Skeletal muscle tissue (tissue), 4 donors: ENCODE measurements around the gene PDGFB. TPM values are rescaled to one million over a fixed set of nuclear protein-coding genes. Genes with fewer than 3 reads are reported as not detected.
"Not testable (repeated sequence)": the region's sequence is repeated elsewhere in the genome, so short reads cannot be mapped to it uniquely, and the experiment has no call there.

Source experiments
- H3K27ac ChIP-seq: one replicate; pipeline ENCODE4 v1.7.0; 2013; ENCODE audit warnings: mild to moderate bottlenecking, low read depth, low read length, inconsistent platforms
- H3K27me3 ChIP-seq, 3 donors: one replicate each; pipeline ENCODE4 v1.7.0; 2013; ENCODE audit warnings: low read length in 3 of 3; ENCODE audit not compliant: control insufficient read depth in 3 of 3, insufficient read depth in 3 of 3
- H3K36me3 ChIP-seq, 3 donors: one replicate each; pipeline ENCODE4 v1.7.0; 2013; ENCODE audit warnings: low read length in 3 of 3; ENCODE audit not compliant: control insufficient read depth in 3 of 3, insufficient read depth in 3 of 3
- H3K4me1 ChIP-seq, 3 donors: one replicate each; pipeline ENCODE4 v1.7.0; 2013; ENCODE audit warnings: low read length in 3 of 3, mild to moderate bottlenecking in 3 of 3; ENCODE audit not compliant: control insufficient read depth in 3 of 3, insufficient read depth in 3 of 3
- H3K4me3 ChIP-seq, 3 donors: one replicate each; pipeline ENCODE4 v1.7.0; 2013; ENCODE audit warnings: low read length in 3 of 3
- H3K9ac ChIP-seq, 3 donors: one replicate each; pipeline ENCODE4 v1.7.0; 2013; ENCODE audit warnings: low read length in 3 of 3, mild to moderate bottlenecking in 3 of 3, moderate library complexity in 2 of 3, low read depth in 1 of 3
- H3K9me3 ChIP-seq, 3 donors: one replicate each; pipeline ENCODE4 v1.7.0; 2013; ENCODE audit warnings: low read length in 3 of 3; ENCODE audit not compliant: control insufficient read depth in 3 of 3
- total RNA-seq: library from RNA; depleted of rRNA; stranded (reverse); fragments of >200 nt; gene quantifications from one replicate; pipeline ENCODE4 v1.2.3, GENCODE V29; 2014
- donor health status: Osteomylitis.

PDGFB gene
- total RNA-seq, 1 donor from 2014 or later: 8.9 TPM

DNA sequence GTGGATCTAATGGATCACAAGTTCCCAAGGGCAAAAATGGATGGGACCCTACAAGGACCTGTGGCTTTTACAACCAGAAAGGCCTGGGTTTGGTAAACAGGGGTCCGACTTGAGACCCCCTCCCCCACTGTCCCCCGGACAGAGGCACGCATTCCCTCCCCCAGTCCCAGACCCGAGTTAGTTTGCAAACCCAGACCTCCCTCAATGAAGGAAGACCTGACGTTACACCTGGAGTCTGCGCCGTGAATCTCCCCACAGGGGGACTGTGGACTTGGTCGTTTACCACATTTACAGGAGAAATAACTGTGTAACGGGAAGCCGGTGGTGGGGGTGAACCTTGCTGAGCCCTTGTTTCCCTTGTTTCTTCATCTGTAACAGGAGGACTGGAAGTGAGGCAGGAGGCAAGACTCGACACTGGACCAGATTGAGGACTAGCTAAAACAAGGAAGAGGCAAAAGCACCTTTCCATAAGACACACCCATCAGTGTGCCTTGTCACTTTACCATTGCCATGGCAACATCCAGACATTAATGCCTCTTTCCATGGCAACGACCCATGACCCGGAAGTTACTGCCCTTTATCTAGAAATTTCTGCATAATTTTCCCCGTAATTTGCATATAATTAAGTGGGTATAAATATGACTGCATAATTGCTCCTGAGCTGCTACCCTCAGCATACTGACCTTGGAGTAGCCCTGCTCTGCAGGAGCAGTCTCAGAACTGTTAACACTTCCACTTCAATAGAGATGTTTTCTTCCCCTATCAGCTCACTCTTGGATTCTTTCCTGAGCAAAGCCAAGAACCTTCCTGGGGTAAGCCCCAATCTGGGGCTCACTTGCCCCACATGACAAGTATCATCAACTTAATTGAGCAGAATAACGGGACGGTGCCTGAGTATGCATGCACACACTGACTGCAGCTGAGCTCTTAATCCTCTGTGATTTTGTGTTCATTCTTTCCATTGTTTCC is 25.4 kb downstream of the PDGFB start:
- no peak overlapping the region for H3K4me3 ChIP-seq

DNA sequence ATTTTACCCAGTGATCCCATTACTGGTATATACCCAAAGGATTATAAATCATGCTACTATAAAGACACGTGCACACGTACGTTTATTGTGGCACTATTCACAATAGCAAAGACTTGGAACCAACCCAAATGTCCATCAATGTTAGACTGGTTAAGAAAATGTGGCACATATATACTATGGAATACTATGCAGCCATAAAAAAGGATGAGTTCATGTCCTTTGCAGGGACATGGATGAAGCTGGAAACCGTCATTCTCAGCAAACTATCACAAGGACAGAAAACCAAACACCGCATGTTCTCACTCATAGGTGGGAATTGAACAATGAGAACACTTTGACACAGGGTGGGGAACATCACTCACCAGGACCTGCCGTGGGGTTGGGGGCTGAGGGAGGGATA is 26.4 kb downstream of the PDGFB start:
- H3K27me3 ChIP-seq, H3K4me3 ChIP-seq, H3K9me3 ChIP-seq, H3K27ac ChIP-seq, H3K4me1 ChIP-seq, H3K9ac ChIP-seq: not testable (repeated sequence)
- H3K36me3 ChIP-seq: peaks cover 0 to 16% (median 8%) of the 10 kb centered on the region in 3 donors

More for the DNA sequence above, 25.4 kb downstream of the PDGFB start:
- H3K27ac ChIP-seq: no peak overlapping the region
- H3K9me3 ChIP-seq: no peaks in the 10 kb centered on the region
- no peak overlapping the region for H3K9ac ChIP-seq
- H3K4me1 ChIP-seq: peaks cover 0 to 5% (median 0%) of the 10 kb centered on the region in 3 donors
- H3K27me3 ChIP-seq: peaks cover 0 to 2% (median 0%) of the 10 kb centered on the region in 3 donors
- H3K36me3 ChIP-seq: peaks cover 5 to 21% (median 15%) of the 10 kb centered on the region in 3 donors

DNA sequence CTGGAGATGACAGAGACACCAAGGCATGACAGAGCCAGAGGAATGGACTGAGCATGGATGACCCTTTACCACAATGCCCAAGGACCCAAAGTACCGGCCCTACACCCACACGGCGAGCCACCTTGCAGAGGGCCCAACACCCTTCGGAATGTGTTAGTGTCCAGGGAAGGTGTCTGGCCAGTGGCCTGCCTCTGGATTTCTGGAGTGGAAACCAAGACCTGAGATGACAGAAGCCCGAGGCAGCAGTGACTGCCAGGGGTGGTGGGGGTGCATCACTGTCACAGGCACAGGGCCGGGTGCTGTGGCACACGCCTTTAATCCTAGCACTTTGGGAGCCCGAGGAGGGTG is 28.7 kb downstream of the PDGFB start:
- H3K27ac ChIP-seq: no peak overlapping the region
- peaks cover 0 to 3% (median 0%) of the 10 kb centered on the region in 3 donors for H3K27me3 ChIP-seq
- peaks cover 0 to 5% (median 0%) of the 10 kb centered on the region in 3 donors for H3K4me1 ChIP-seq
- H3K9ac ChIP-seq: no peak overlapping the region
- H3K4me3 ChIP-seq: no peak overlapping the region
- H3K36me3 ChIP-seq: peaks cover 0 to 3% (median 2%) of the 10 kb centered on the region in 3 donors
- H3K9me3 ChIP-seq: no peaks in the 10 kb centered on the region

DNA sequence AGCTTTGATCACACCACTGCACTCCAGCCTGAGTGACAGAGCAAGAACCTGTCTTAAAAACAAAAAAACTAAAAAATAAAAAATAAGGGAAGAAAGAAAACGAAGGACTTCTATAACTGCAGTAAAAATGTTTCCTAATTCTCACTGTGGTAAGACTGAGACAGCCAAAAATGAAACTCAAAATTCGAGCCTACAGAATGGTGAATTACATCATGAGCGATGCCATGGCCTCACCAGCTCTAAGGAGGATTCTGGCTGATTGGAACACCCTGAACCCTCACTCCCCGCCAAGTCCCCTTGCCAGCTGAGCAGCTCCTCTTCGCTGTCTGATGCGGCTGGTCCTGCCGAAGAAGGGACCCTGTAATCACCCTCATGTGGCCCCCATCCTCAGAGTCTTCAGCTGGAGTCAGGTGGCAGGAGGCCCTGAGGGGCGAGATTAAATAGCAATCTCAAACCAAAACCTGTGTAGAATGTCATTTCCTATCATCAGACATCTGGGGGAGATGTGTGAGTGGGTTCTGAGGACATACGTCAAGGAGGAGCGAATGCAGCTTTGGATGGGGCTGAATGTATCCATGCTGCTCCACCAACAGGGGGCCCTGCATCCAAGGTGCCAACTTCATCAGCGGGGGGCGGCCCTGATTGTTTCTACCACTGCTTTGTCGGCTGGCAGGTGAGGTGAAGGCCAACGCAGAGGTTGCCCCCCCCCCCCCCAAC is 29.2 kb downstream of the PDGFB start:
- H3K27me3 ChIP-seq: peaks cover 0 to 3% (median 0%) of the 10 kb centered on the region in 3 donors
- H3K27ac ChIP-seq: no peak overlapping the region

DNA sequence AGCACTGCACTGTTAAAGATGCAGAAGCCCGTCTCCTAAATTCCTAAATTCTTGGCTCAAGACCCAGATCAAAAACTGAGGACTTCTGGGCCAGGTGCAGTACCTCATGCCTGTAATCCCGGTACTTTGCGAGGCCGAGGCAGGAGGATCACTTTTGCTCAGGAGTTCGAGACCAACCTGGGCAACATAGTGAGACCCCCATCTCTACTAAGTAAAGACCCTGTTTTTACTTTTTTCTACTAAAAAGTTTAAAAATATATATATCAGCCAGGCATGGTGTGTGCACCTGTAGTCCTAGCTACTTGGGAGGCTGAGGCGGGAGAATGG is 29.7 kb downstream of the PDGFB start:
- no peak overlapping the region for H3K4me3 ChIP-seq
- no peak overlapping the region for H3K27ac ChIP-seq
- H3K9ac ChIP-seq: no peak overlapping the region
- H3K9me3 ChIP-seq: no peaks in the 10 kb centered on the region
- peaks cover 0 to 3% (median 2%) of the 10 kb centered on the region in 3 donors for H3K36me3 ChIP-seq
- H3K27me3 ChIP-seq: peaks cover 0 to 3% (median 0%) of the 10 kb centered on the region in 3 donors
- H3K4me1 ChIP-seq: peaks cover 0 to 5% (median 0%) of the 10 kb centered on the region in 3 donors

More for the DNA sequence above, 29.2 kb downstream of the PDGFB start:
- Histone ChIP-seq H3K4me1 (peaks cover 0 to 5% (median 0%) of the 10 kb centered on the region in 3 donors), H3K4me3 (no peak overlapping the region), H3K36me3 (peaks cover 0 to 3% (median 2%) of the 10 kb centered on the region in 3 donors), H3K9me3 (no peaks in the 10 kb centered on the region), H3K9ac (no peak overlapping the region)

DNA sequence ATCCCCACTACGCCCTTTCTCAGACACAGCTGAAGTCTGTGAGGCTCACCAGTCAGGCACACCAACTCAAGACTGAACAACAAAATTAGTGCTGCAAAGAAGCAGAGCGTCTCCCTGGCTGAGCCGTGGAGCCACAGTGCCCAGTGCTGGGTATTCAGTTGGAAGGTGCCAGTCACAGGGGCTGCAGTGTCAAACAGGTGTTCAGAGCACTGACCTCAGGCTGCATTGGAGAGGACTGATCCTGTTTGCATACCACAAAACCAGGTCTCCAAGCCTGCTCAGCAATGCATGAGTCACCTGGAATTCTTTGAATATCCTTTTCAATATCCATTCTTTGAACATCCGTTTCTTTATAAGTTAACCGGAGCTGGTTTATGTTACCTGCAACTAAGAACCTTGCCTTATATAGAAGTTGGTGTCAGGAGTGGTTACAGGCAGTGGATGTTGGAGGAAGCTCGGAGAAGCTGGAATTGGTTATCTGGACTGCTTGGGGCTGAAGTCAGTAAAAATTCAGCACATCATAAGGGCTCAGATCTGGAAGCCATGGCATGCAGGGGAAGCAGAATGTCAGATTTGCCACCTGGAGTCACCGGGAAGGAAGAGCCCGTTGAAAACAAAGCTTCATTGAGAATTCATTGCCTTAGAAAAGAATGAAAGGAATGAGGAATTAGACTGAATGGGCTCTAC is 30.3 kb downstream of the PDGFB start:
- Histone ChIP-seq H3K4me1 (peaks cover 0 to 5% (median 0%) of the 10 kb centered on the region in 3 donors), H3K9me3 (no peaks in the 10 kb centered on the region), H3K27ac (no peak overlapping the region), H3K9ac (no peak overlapping the region), H3K4me3 (no peak overlapping the region), H3K36me3 (peaks cover 0 to 3% (median 2%) of the 10 kb centered on the region in 3 donors), H3K27me3 (peaks cover 0 to 3% (median 0%) of the 10 kb centered on the region in 3 donors)

DNA sequence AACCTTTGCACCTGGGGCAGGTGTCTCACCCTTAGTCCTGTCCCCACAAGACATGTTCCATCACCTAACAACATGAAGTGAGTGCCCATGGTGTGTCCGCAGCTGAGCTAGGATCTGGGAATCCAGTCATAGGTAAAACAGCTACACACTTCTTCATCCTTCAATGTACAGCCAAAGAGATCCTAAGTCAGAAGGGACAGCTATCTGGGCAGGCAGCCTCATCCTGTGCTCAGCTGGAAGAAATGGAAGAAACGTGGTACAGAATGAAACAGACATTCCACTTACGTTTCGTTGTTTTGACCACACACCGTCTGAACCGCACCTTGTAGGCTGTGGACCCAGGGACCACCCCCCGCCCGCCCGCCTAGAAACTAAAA is 30.8 kb downstream of the PDGFB start:
- Histone ChIP-seq H3K4me1 (peaks cover 0 to 5% (median 0%) of the 10 kb centered on the region in 3 donors), H3K36me3 (peaks cover 0 to 3% (median 2%) of the 10 kb centered on the region in 3 donors), H3K9ac (no peak overlapping the region), H3K27ac (no peak overlapping the region), H3K4me3 (no peak overlapping the region), H3K9me3 (no peaks in the 10 kb centered on the region), H3K27me3 (peaks cover 0 to 3% (median 0%) of the 10 kb centered on the region in 3 donors)

DNA sequence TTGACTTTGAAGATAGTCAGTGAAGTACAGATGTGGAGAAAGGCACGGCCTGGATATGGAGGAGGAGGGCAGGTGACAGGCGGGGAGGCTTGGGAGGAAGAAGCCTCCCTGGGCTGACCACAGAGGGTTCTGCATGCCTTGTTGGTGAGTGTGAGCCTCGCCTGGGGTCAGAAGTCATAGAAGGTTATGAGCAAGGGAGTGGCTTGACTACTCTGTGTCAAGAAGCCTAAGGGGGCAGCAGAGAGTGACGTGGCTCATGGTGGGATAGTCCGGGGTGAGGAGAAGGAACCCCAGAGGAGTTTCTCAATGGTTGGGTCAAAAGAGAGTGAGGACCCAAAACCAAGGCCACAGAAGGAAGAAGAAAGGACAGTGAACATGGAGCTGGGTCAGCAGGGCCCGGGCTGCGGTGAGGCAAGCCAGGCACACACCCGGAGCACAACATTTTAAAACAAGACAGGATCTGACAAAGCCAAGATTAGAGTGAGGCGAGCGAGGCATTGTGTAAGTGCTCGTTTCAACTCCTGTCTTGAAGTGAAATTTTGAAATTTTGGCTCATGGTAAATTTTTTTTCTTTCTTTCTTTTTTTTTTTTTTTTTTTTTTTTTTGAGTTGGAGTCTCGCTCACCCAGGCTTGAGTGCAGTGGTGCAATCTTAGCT is 31.9 kb downstream of the PDGFB start:
- H3K27ac ChIP-seq: no peak overlapping the region
- peaks cover 0 to 5% (median 0%) of the 10 kb centered on the region in 3 donors for H3K4me1 ChIP-seq
- peaks cover 0 to 3% (median 2%) of the 10 kb centered on the region in 3 donors for H3K36me3 ChIP-seq
- H3K9ac ChIP-seq: no peak overlapping the region
- peaks cover 0 to 3% (median 0%) of the 10 kb centered on the region in 3 donors for H3K27me3 ChIP-seq
- H3K9me3 ChIP-seq: no peaks in the 10 kb centered on the region
- H3K4me3 ChIP-seq: no peak overlapping the region

DNA sequence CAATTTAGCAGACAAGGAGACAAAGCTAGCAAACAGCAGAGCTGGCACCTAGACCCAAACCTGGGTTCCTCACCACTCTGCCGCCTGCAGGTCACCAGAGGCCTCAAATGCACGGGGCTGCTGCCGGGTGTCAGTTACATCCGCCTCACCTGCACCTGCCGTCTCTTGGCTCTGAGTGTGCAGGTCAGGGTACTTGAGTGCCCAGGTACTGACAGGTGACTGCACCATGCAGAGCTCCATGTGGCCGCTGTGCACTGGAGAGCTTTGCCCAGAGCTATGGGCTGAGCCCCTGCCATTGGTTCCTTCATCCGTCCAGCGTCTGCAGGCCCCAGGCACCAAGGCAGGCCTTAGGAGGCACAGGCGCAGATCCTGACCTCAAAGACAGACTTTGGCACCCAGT is 35.0 kb downstream of the PDGFB start:
- Histone ChIP-seq H3K27me3 (peaks cover 0 to 3% (median 0%) of the 10 kb centered on the region in 3 donors), H3K9ac (no peak overlapping the region)

More for the DNA sequence above, 35.0 kb downstream of the PDGFB start:
- no peaks in the 10 kb centered on the region for H3K9me3 ChIP-seq
- no peak overlapping the region for H3K4me3 ChIP-seq
- peaks cover 0 to 3% (median 2%) of the 10 kb centered on the region in 3 donors for H3K36me3 ChIP-seq
- no peak overlapping the region for H3K27ac ChIP-seq
- H3K4me1 ChIP-seq: peaks cover 0 to 6% (median 5%) of the 10 kb centered on the region in 3 donors
